Measurements from ENCODE around the gene CEP55. TPM values are rescaled to one million over a fixed set of nuclear protein-coding genes. Genes with fewer than 3 reads are reported as not detected.

CEP55 gene
- total and polyA plus RNA-seq, 9 of the 15 experiments (the other 6 are each of a cell fraction or from before 2014, with no cell fraction given) = 4.4 to 32.5 (median 18.1) TPM

DNA sequence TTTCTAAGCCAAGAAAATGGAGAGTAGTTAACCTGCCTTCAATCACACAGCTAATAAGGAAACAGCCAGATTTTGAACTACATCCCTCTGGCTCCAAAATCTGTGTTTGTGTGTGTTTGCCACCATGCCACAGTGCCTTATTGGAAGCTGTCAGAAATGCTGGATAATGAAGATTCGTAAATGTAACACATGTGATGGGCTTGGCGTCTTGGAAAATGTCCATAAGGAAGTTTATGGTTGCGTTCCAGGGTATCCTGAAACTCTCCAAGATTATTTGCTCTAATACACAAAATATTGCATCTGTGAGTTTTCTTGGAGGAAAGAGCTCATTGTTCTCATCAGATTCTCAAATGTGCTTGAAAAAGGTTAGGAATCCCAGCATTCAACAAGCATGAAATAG is 36.9 kb upstream of the CEP55 start:
- DNase-seq (ENCODE audit: extremely low read depth in 1 of 4, low spot score in 3 of 4) = no peak
- no peaks in the 10 kb centered on the region for H3K36me3 ChIP-seq (ENCODE audit: control insufficient read depth, insufficient read depth, low read length)
- H4K20me1 ChIP-seq (replicated peaks; ENCODE audit: control insufficient read depth, insufficient read depth, low read length) = no peaks in the 10 kb centered on the region
- TF ChIP-seq ZNF76 (CRISPR knock-in tag; IDR thresholded peaks at IDR 0.05; ENCODE audit: borderline replicate concordance) = no peak
- TF ChIP-seq GABPB1 (CRISPR knock-in tag; IDR thresholded peaks at IDR 0.05) = no peak
- no peak for TF ChIP-seq SREBF1 (IDR thresholded peaks at IDR 0.05; ENCODE audit: borderline replicate concordance, low read depth, low read length)
- no peak for TF ChIP-seq RBM34 (IDR thresholded peaks at IDR 0.05; ENCODE audit: borderline replicate concordance, insufficient read depth, low read length)
- TF ChIP-seq CEBPB (tag; IDR thresholded peaks at IDR 0.05) = no peak
- no peak for TF ChIP-seq PCBP2 (IDR thresholded peaks at IDR 0.05; ENCODE audit: low read depth, low read length, poor library complexity, severe bottlenecking)
- TF ChIP-seq RBM39 (optimal IDR thresholded peaks at IDR 0.05; ENCODE audit: low read depth, low read length) = no peak
- no peak for TF ChIP-seq KDM5B (IDR thresholded peaks at IDR 0.05; ENCODE audit: insufficient replicate concordance, low read depth, low read length)
- no peaks in the 10 kb centered on the region for H3K9me3 ChIP-seq (replicated peaks; ENCODE audit: control insufficient read depth, insufficient read depth, low read depth, low read length)
- H3K9ac ChIP-seq (ENCODE audit: insufficient read depth in 1 of 2, low read depth in 2 of 2, low read length in 2 of 2) = no peak overlapping the region
- no peak overlapping the region for H2AFZ ChIP-seq (ENCODE audit: low read depth, low read length)
- no peak for FAIRE-seq
- BruUV-seq (replicated peaks) = no TSS peak
- no peak overlapping the region for H3K4me2 ChIP-seq (ENCODE audit: insufficient read depth, low read length)
- no peak overlapping the region for H3K4me3 ChIP-seq
- in situ Hi-C loops (cut with MboI) = no loop called here
- no peaks in the 10 kb centered on the region for H3K9me1 ChIP-seq (ENCODE audit: control insufficient read depth, insufficient read depth, low read length)
- H3K27me3 ChIP-seq (ENCODE audit: control insufficient read depth in 2 of 2, insufficient read depth in 2 of 2, low read length in 2 of 2) = peaks cover 0 to 12% of the 10 kb centered on the region in 2 experiments; a peak in 2 of 5 replicates
- no peak for ATAC-seq
- H3K27ac ChIP-seq (ENCODE audit: extremely low read depth, low read depth, low read length) = no peak overlapping the region
- ChIA-PET CTCF (ENCODE audit: low intra/inter-chr PET ratio) (no interaction called here), POLR2A (no interaction called here)
- 6% methylated on average over 3 of the region's 3 CpGs for WGBS (ENCODE audit: insufficient coverage, low coverage, missing lambda C conversion rate)
- no peaks in the 10 kb centered on the region for H3K79me2 ChIP-seq (ENCODE audit: control insufficient read depth, insufficient read depth, low read length)
- intact Hi-C loops (cut with micrococcal nuclease) = no loop called here
- no peaks in the 10 kb centered on the region for H3K4me1 ChIP-seq (replicated peaks in 1 of 2; ENCODE audit: control insufficient read depth in 2 of 2, insufficient read depth in 2 of 2, low read length in 2 of 2)

All from K562 (cell line).